Ishikawa (cell line): ENCODE measurements around the gene TMEM101.

ENCODE experiments used
- CEBPB ChIP-seq: IDR thresholded peaks from 2 replicates; pipeline ENCODE4 v1.6.1; 2012
- CREB1 ChIP-seq: IDR thresholded peaks from 2 replicates; pipeline ENCODE4 v1.6.1; 2012; ENCODE audit warnings: low read depth
- EGR1 ChIP-seq: IDR thresholded peaks from 2 replicates; pipeline ENCODE4 v1.6.1; 2012
- EP300 ChIP-seq: IDR thresholded peaks from 2 replicates; pipeline ENCODE4 v1.6.1; 2012; ENCODE audit warnings: borderline replicate concordance
- FOXM1 ChIP-seq: IDR thresholded peaks from 2 replicates; pipeline ENCODE4 v1.6.1; 2012; ENCODE audit warnings: low read depth, borderline replicate concordance
- NFIC ChIP-seq: IDR thresholded peaks from 2 replicates; pipeline ENCODE4 v1.6.1; 2012
- RAD21 ChIP-seq: IDR thresholded peaks from 2 replicates; pipeline ENCODE4 v1.6.1; 2012; ENCODE audit warnings: low read depth
- TAF1 ChIP-seq: IDR thresholded peaks from 2 replicates; pipeline ENCODE4 v1.6.1; 2012; ENCODE audit warnings: low read depth, mild to moderate bottlenecking
- TCF12 ChIP-seq: IDR thresholded peaks from 2 replicates; pipeline ENCODE4 v1.6.1; 2012; ENCODE audit warnings: low read depth
- TEAD4 ChIP-seq: IDR thresholded peaks from 2 replicates; pipeline ENCODE4 v1.6.1; 2012
- USF1 ChIP-seq: IDR thresholded peaks from 2 replicates; pipeline ENCODE4 v1.6.1; 2012
- YY1 ChIP-seq: IDR thresholded peaks from 2 replicates; pipeline ENCODE4 v1.6.1; 2012; ENCODE audit warnings: low read depth
- ZBTB7A ChIP-seq: IDR thresholded peaks from 2 replicates; pipeline ENCODE4 v1.6.1; 2012; ENCODE audit warnings: low read depth
- TF ChIP-seq, protein P1 (sequence below): IDR thresholded peaks from 2 replicates; pipeline ENCODE4 v1.6.1; 2012
- TF ChIP-seq, protein P2 (sequence below): IDR thresholded peaks from 2 replicates; pipeline ENCODE4 v1.6.1; 2012; ENCODE audit warnings: low read depth, mild to moderate bottlenecking

TMEM101 gene

DNA sequence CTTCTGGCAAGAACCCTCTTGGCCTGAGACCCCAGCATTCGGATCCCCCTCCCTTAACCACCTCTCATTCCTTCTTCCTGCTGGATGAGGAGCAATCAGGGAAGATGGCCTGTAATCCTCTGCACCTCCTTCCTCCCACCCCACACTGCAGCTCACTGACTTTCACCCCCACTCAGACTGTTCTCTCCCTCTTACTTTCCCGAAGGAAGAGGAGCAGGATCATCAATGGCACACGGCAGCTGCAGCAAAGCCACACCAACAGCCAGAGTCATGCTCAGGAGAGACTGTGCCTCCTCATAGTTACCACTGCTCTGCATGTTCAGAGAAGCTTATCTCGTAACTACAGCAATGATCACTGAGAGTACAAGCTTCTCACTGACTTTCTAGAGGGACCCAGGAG lies 10.1 kb upstream of the TMEM101 start:
- TF ChIP-seq, protein P1, sequence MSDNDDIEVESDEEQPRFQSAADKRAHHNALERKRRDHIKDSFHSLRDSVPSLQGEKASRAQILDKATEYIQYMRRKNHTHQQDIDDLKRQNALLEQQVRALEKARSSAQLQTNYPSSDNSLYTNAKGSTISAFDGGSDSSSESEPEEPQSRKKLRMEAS, result no peak
- TF ChIP-seq ZBTB7A, result no peak
- no peak for TF ChIP-seq USF1
- no peak for TF ChIP-seq YY1
- no peak for TF ChIP-seq EGR1
- no peak for TF ChIP-seq TEAD4
- TF ChIP-seq TAF1, result no peak
- no peak for TF ChIP-seq EP300
- no peak for TF ChIP-seq NFIC
- TF ChIP-seq TCF12, result no peak
- TF ChIP-seq CEBPB, result no peak
- TF ChIP-seq FOXM1, result no peak
- TF ChIP-seq, protein P2, sequence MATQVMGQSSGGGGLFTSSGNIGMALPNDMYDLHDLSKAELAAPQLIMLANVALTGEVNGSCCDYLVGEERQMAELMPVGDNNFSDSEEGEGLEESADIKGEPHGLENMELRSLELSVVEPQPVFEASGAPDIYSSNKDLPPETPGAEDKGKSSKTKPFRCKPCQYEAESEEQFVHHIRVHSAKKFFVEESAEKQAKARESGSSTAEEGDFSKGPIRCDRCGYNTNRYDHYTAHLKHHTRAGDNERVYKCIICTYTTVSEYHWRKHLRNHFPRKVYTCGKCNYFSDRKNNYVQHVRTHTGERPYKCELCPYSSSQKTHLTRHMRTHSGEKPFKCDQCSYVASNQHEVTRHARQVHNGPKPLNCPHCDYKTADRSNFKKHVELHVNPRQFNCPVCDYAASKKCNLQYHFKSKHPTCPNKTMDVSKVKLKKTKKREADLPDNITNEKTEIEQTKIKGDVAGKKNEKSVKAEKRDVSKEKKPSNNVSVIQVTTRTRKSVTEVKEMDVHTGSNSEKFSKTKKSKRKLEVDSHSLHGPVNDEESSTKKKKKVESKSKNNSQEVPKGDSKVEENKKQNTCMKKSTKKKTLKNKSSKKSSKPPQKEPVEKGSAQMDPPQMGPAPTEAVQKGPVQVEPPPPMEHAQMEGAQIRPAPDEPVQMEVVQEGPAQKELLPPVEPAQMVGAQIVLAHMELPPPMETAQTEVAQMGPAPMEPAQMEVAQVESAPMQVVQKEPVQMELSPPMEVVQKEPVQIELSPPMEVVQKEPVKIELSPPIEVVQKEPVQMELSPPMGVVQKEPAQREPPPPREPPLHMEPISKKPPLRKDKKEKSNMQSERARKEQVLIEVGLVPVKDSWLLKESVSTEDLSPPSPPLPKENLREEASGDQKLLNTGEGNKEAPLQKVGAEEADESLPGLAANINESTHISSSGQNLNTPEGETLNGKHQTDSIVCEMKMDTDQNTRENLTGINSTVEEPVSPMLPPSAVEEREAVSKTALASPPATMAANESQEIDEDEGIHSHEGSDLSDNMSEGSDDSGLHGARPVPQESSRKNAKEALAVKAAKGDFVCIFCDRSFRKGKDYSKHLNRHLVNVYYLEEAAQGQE, result no peak

DNA sequence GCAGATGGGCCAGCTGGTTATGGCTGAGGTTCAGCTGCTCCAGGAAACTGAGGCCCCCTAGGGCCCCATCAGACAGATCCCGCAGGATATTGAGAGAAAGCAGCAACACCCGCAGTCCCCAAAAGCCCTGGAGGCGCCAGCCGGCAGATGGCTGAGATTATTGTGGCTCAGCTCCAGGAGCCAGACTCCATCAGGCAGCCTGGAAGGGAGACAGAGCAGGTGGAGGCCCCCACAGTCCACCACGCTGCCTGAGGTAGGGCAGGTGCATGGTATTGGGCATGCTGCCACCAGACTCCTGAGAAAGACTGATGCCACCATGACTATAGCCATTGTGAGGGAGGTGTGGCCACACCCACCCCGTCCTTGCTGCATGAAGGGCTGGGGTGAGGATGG lies 9.5 kb upstream of the TMEM101 start:
- no peak for TF ChIP-seq TEAD4
- TF ChIP-seq, protein P1, result no peak
- TF ChIP-seq ZBTB7A, result no peak
- TF ChIP-seq, protein P2, result no peak
- TF ChIP-seq USF1, result no peak
- no peak for TF ChIP-seq EGR1
- no peak for TF ChIP-seq TAF1
- no peak for TF ChIP-seq NFIC
- no peak for TF ChIP-seq FOXM1
- no peak for TF ChIP-seq EP300

GRCh38 chr17:44023545-44024270 lies 8.9 kb upstream of the TMEM101 start:
- TF ChIP-seq CREB1 (no peak), FOXM1 (no peak)
- TF ChIP-seq, protein P2, result no peak

DNA sequence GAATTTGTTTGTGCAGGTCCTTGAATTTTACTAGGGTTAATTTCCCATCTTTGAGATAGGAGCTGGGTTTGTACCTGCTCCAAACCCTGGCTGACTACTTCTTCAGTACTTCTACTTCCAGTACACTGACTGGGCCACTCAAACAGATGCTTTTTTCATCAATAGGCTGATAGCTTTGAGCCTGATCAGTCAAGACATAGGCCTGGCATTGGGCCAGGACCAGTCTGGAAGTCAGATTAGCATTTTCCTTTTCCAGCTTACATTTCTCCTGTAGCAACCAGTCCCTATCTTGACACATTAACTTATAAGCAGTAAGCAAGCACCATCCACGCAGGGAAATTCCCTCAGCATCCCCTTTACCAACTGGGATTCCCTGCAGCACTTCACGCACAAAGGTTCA lies 7.5 kb upstream of the TMEM101 start:
- TF ChIP-seq YY1 (no peak), TCF12 (no peak), ZBTB7A (no peak), TAF1 (no peak), EP300 (no peak), CREB1 (no peak), TEAD4 (no peak), EGR1 (no peak), FOXM1 (no peak), CEBPB (no peak)
- TF ChIP-seq, protein P1, result no peak

DNA sequence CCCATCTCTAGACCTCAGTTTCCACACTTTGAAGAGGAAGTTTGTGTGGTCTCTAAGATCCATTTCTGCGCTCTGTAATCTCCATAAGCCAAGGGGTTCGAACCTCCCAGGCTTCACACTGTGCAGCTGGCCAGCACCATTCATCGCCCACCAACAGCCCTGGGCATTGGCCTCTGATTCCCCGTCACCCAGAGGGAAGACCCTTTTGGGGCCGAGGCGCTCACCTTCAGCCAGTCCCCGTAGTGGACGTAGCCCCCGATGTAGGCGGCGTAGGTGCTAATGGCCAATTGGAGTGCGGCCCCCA lies 678 bp downstream of the TMEM101 start:
- TF ChIP-seq, protein P2, result no peak
- TF ChIP-seq NFIC, result no peak
- no peak for TF ChIP-seq ZBTB7A
- no peak for TF ChIP-seq YY1
- TF ChIP-seq TEAD4, result no peak
- TF ChIP-seq TCF12, result no peak
- TF ChIP-seq CEBPB, result no peak
- TF ChIP-seq FOXM1, result no peak
- no peak for TF ChIP-seq TAF1
- no peak for TF ChIP-seq EP300
- TF ChIP-seq RAD21, result no peak
- no peak for TF ChIP-seq EGR1
- no peak for TF ChIP-seq USF1
- no peak for TF ChIP-seq CREB1
